ENCODE measurements around the gene SLC12A9.
"Not testable (repeated sequence)": the region's sequence is repeated elsewhere in the genome, so short reads cannot be mapped to it uniquely, and the experiment has no call there.

Gene SLC12A9

GRCh38 chr7:100897772-100898454 is 45.4 kb downstream of the SLC12A9 start:
- DNase-seq, result no peak

- no peak for DNase-seq
Observed at GRCh38 chr7:100899432-100899831, 46.9 kb downstream of the SLC12A9 start.

GRCh38 chr7:100900978-100901377 is 48.5 kb downstream of the SLC12A9 start:
- no peak for DNase-seq

- DNase-seq, result no peak
Observed at GRCh38 chr7:100901921-100902332, 49.4 kb downstream of the SLC12A9 start.

GRCh38 chr7:100902638-100903037 is 50.1 kb downstream of the SLC12A9 start:
- DNase-seq, result no peak

- no peak for DNase-seq
Observed at GRCh38 chr7:100908512-100908911, 56.0 kb downstream of the SLC12A9 start.

GRCh38 chr7:100910443-100910842 is 57.9 kb downstream of the SLC12A9 start:
- not testable (repeated sequence) for DNase-seq

GRCh38 chr7:100911484-100911883 is 59.0 kb downstream of the SLC12A9 start:
- DNase-seq, result no peak

- no peak for DNase-seq
Observed at GRCh38 chr7:100914208-100914878, 61.8 kb downstream of the SLC12A9 start.

GRCh38 chr7:100914879-100915447 is 62.5 kb downstream of the SLC12A9 start:
- DNase-seq, result no peak
